GM12878 (cell line): ENCODE data around the gene FAM110A. TPM values are rescaled to one million over a fixed set of nuclear protein-coding genes. Genes with fewer than 3 reads are reported as not detected.

Source experiments
- ATAC-seq: fragments of 200-7000 bp; cut with Tn5 transposase; 3 replicates; pipeline ENCODE4 v1.9.1; 2020; ENCODE audit warnings: mild to moderate bottlenecking, moderate library complexity
- BruUV-seq: library from RNA; stranded (reverse); fragments of 400-500 nt; replicated peaks from 2 replicates; lab custom pipeline; 2021; lab: Mats Ljungman, UMichigan
- CTCF ChIA-PET: fragments of 300-600 bp; sonication (Branson Sonifier 250); formaldehyde crosslinking; extraction: SDS; loops from one replicate; lab custom pipeline; 2021; ENCODE audit warnings: inconsistent platforms; lab: Yijun Ruan, JAX
- POLR2A ChIA-PET: fragments of 350-600 bp; formaldehyde crosslinking; extraction: SDS; loops from one replicate; lab custom pipeline; 2021; ENCODE audit warnings: inconsistent platforms; lab: Charles Lee
- RAD21 ChIA-PET: fragments of 300-600 bp; sonication (Branson Sonifier 250); formaldehyde crosslinking; loops from one replicate; lab custom pipeline; 2023; ENCODE audit warnings: antibody characterized with exemption; ENCODE audit not compliant: unreplicated experiment; lab: Charles Lee
- SMC1A ChIA-PET: fragments of 300-600 bp; sonication (Branson Sonifier 250); formaldehyde crosslinking; loops from one replicate; lab custom pipeline; 2023; ENCODE audit not compliant: unreplicated experiment, uncharacterized antibody; lab: Charles Lee
- DNase-seq: peaks from one replicate; pipeline ENCODE4 v3.0.0-alpha.2; 2011; ENCODE audit warnings: low read depth, low spot score
- FAIRE-seq: peaks from 3 replicates; lab custom pipeline; 2011; peaks lifted over from hg19 to GRCh38; lab: Jason Lieb, UNC
- H2AFZ ChIP-seq: 2 replicates; pipeline ENCODE4 v1.6.0; 2011; ENCODE audit warnings: low read depth, low read length, control low read depth; ENCODE audit not compliant: control insufficient read depth
- H3K27ac ChIP-seq: 2 replicates; pipeline ENCODE4 v1.5.1; 2011; ENCODE audit warnings: control low read depth; ENCODE audit not compliant: control insufficient read depth, insufficient read depth
- H3K27me3 ChIP-seq, 2 experiments: replicated peaks in 1 of 2; 2 replicates each; pipeline versions ENCODE4 v1.6.0 to v1.6.1; 2011; ENCODE audit warnings: low read length in 1 of 2; ENCODE audit not compliant: control insufficient read depth in 2 of 2, insufficient read depth in 2 of 2
- H3K36me3 ChIP-seq, 2 experiments: 2 replicates each; pipeline ENCODE4 v1.5.1; 2011; ENCODE audit warnings: low read length in 1 of 2; ENCODE audit not compliant: control insufficient read depth in 2 of 2, insufficient read depth in 2 of 2
- H3K4me1 ChIP-seq: 2 replicates; pipeline ENCODE4 v1.6.1; 2011; ENCODE audit warnings: mild to moderate bottlenecking, low read length, moderate library complexity, mixed read lengths; ENCODE audit not compliant: control insufficient read depth, insufficient read depth
- H3K4me2 ChIP-seq: 2 replicates; pipeline ENCODE4 v1.6.0; 2011; ENCODE audit warnings: control low read depth; ENCODE audit not compliant: control insufficient read depth, insufficient read depth
- H3K4me3 ChIP-seq: fragments of 200-600 bp; sonication (generic); 2 replicates; pipeline ENCODE4 v1.5.1; 2016
- H3K79me2 ChIP-seq: 2 replicates; pipeline ENCODE4 v1.6.0; 2011; ENCODE audit warnings: low read length; ENCODE audit not compliant: control insufficient read depth, insufficient read depth
- H3K9ac ChIP-seq: 2 replicates; pipeline ENCODE4 v1.8.0; 2011; ENCODE audit warnings: low read length, control low read depth, mixed read lengths; ENCODE audit not compliant: control insufficient read depth, insufficient read depth
- H3K9me3 ChIP-seq: replicated peaks from 3 replicates; pipeline ENCODE4 v1.5.1; 2011; ENCODE audit warnings: mild to moderate bottlenecking, low read length; ENCODE audit not compliant: control insufficient read depth, insufficient read depth
- H4K20me1 ChIP-seq: 2 replicates; pipeline ENCODE4 v1.6.0; 2011; ENCODE audit not compliant: control insufficient read depth, insufficient read depth
- CEBPB ChIP-seq, 2 experiments: fragments of 150-350 bp in 1 of 2; IDR thresholded peaks; 2 replicates each; pipeline ENCODE4 v1.6.1; 2012 to 2014; ENCODE audit warnings: low read depth in 2 of 2, low read length in 2 of 2, borderline replicate concordance in 1 of 2, inconsistent platforms in 1 of 2
- RB1 ChIP-seq: fragments of 450-650 bp; formaldehyde crosslinking; IDR thresholded peaks from 2 replicates; pipeline ENCODE4 v1.6.1; 2017; ENCODE audit warnings: mild to moderate bottlenecking, borderline replicate concordance
- SMAD5 ChIP-seq: IDR thresholded peaks from 2 replicates; pipeline ENCODE4 v1.6.1; 2016; ENCODE audit warnings: antibody characterized with exemption, low read depth
- SUPT20H ChIP-seq: IDR thresholded peaks from 2 replicates; pipeline ENCODE4 v1.6.1; 2011; ENCODE audit warnings: low read depth, mild to moderate bottlenecking, low read length, moderate library complexity, borderline replicate concordance; ENCODE audit not compliant: control insufficient read depth
- TCF12 ChIP-seq: IDR thresholded peaks from 2 replicates; pipeline ENCODE4 v1.6.1; 2011; ENCODE audit warnings: low read depth, mild to moderate bottlenecking, low read length
- ZNF24 ChIP-seq: fragments of 450-650 bp; IDR thresholded peaks from 2 replicates; pipeline ENCODE4 v1.6.1; 2017; ENCODE audit warnings: antibody characterized with exemption, mild to moderate bottlenecking
- WGBS: methylation state at CpG from one replicate; pipeline ENCODE4 v1.1.6; 2016; ENCODE audit warnings: low lambda C conversion rate; ENCODE audit not compliant: insufficient replicate concordance, insufficient coverage; ENCODE audit errors: missing lambda C conversion rate; 5-methylcytosine and 5-hydroxymethylcytosine counted together
- in situ Hi-C: fragments of 300-500 bp; cut with MboI; formaldehyde crosslinking; loops from 9 replicates; pipeline ENCODE4 v1.14.3; 2018; ENCODE audit warnings: mixed read lengths
- intact Hi-C: fragments of 100-400 bp; cut with micrococcal nuclease; formaldehyde crosslinking; loops from one replicate; pipeline ENCODE4 v1.14.2; 2022; ENCODE audit not compliant: unreplicated experiment
- polyA plus RNA-seq, 11 experiments: library from polyadenylated mRNA; depleted of rRNA in 4 of 11; unstranded in 6 of 11; stranded (reverse) in 5 of 11; fragments of >200 nt; fragmentation: Nextera tagmentation in 4 of 11; fragmentation: Illumina TruSeq in 1 of 11; extraction: Ambion mirVana in 4 of 11; extraction: Trizol in 1 of 11; gene quantifications; 1 replicate in 1 of 11; 2 replicates in 10 of 11; pipeline versions ENCODE4 v1.2.1 to v1.2.3, GENCODE V29; 2011 to 2016; ENCODE audit warnings: inconsistent platforms in 2 of 11, missing spikeins in 2 of 11, low read depth in 1 of 11
- total RNA-seq, 4 experiments: library from RNA; depleted of rRNA in 3 of 4; stranded (reverse); fragments of >200 nt in 3 of 4; fragmentation: Illumina TruSeq in 1 of 4; extraction: Trizol in 1 of 4; gene quantifications; 2 replicates each; pipeline versions ENCODE4 v1.2.1 to v1.2.3, GENCODE V29; 2013 to 2021
- TF ChIP-seq, protein P1 (sequence below): IDR thresholded peaks from 2 replicates; pipeline ENCODE4 v1.6.1; 2011; ENCODE audit warnings: low read depth, mild to moderate bottlenecking, low read length, moderate library complexity, borderline replicate concordance; ENCODE audit errors: extremely low read depth
- TF ChIP-seq, protein P2 (sequence below): IDR thresholded peaks from 2 replicates; pipeline ENCODE4 v1.6.1; 2011; ENCODE audit warnings: borderline replicate concordance, low read depth, mild to moderate bottlenecking, moderate library complexity, mixed read lengths, low read length; ENCODE audit not compliant: insufficient read depth; ENCODE audit errors: extremely low read length
- TF ChIP-seq, protein P3 (sequence below): fragments of 450-650 bp; IDR thresholded peaks from 2 replicates; pipeline ENCODE4 v1.6.1; 2017; ENCODE audit warnings: mild to moderate bottlenecking, moderate library complexity

Gene FAM110A
- total and polyA plus RNA-seq, 10 of the 15 experiments (the other 5 are each of a cell fraction or from before 2014, with no cell fraction given): 1.1 to 14.8 (median 7.4) TPM

DNA sequence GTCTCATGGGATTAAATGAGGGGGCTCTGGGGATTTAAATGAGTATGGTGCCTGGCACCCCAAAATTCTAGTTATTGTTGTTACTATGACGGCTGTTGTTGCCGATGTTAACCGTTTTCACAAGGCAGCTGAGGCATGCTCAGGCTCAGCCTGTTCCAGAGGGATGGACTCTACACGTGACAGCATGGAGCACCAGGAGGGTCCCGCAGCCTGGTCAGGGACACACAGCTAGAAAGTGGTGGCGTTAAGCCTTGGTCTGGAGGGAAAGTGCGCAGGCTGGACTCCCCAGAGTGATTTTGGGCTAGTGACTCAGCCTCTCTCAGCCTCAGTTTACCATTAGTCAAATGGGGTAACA, 7.0 kb downstream of the FAM110A start:
- CTCF ChIA-PET: no interaction called here
- Histone ChIP-seq H2AFZ (no peak overlapping the region), H3K79me2 (peaks cover 6% of the 10 kb centered on the region), H3K27ac (no peak overlapping the region), H3K4me3 (no peak overlapping the region), H4K20me1 (no peaks in the 10 kb centered on the region), H3K4me1 (peaks cover 22% of the 10 kb centered on the region), H3K4me2 (peak overlapping the region; percentile 94; the same call in 1 of the 2 replicates), H3K27me3 (no peaks in the 10 kb centered on the region), H3K9me3 (no peaks in the 10 kb centered on the region; the same call in 2 of the 3 replicates), H3K36me3 (peaks cover 0 to 3% of the 10 kb centered on the region in 2 experiments; a peak in 2 of 4 replicates), H3K9ac (no peak overlapping the region)
- no peak for DNase-seq
- no peak for ATAC-seq
- no peak for FAIRE-seq
- SMC1A ChIA-PET: no interaction called here
- intact Hi-C loops (no loop called here), in situ Hi-C loops (no loop called here)
- RAD21 ChIA-PET: no interaction called here
- POLR2A ChIA-PET: no interaction called here
- BruUV-seq: no TSS peak
- no peak for TF ChIP-seq ZNF24
- no peak for TF ChIP-seq SMAD5
- TF ChIP-seq TCF12: no peak
- no peak for TF ChIP-seq SUPT20H
- 96% methylated on average over 7 of the region's 7 CpGs for WGBS

DNA sequence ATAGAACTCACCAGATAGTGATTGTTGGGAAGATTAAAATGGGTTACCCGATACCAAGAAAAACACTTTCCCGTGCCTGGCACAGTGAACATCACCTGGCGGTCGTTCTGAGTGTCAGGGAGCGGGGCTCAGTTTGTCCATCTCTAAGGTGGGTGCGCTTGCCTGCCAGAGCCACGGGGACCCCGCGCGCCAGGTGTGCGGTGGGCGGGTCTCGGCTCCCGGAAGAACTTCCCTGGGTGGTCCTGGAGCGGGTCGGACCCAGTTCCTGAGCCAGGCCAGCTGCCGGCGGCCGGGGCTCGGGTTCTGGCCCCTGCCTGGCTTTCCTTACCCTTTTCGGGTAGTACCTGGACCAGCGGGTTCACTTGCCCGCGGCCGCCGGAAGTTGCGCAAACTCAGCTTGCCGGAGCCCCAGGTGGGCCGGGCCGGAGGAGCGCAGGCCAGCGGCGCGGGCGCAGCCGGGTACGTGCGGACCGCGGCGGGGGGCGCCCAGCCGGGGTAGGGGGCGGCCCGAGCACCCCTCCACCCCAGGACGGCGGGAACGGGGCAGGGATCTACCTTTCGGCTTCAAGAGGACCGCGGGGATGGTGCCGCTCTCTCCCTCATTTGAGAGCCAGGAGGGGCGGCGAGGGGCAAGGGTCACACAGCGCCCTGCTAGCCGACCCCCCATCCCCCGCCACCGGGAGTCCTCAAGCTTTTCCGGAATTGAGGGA, 7.5 kb downstream of the FAM110A start:
- BruUV-seq: no TSS peak
- intact Hi-C loops: no loop called here
- Histone ChIP-seq H3K79me2 (peaks cover 6% of the 10 kb centered on the region), H3K4me1 (peaks cover 23% of the 10 kb centered on the region), H3K4me2 (peak overlapping the region; percentile 94), H3K27ac (no peak overlapping the region), H3K4me3 (peak overlapping the region; percentile 61), H2AFZ (peak overlapping the region; percentile 58), H3K27me3 (no peaks in the 10 kb centered on the region), H3K36me3 (peaks cover 0 to 5% of the 10 kb centered on the region in 2 experiments; a peak in 2 of 4 replicates), H4K20me1 (no peaks in the 10 kb centered on the region), H3K9ac (no peak overlapping the region), H3K9me3 (no peaks in the 10 kb centered on the region; the same call in 2 of the 3 replicates)
- WGBS: 70% methylated on average over 32 of the region's 59 CpGs
- in situ Hi-C loops: no loop called here
- ChIA-PET SMC1A (no interaction called here), CTCF (no interaction called here), POLR2A (no interaction called here), RAD21 (no interaction called here)
- TF ChIP-seq RB1: no peak
- TF ChIP-seq, protein P1, sequence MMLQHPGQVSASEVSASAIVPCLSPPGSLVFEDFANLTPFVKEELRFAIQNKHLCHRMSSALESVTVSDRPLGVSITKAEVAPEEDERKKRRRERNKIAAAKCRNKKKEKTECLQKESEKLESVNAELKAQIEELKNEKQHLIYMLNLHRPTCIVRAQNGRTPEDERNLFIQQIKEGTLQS: no peak
- TF ChIP-seq, protein P2, sequence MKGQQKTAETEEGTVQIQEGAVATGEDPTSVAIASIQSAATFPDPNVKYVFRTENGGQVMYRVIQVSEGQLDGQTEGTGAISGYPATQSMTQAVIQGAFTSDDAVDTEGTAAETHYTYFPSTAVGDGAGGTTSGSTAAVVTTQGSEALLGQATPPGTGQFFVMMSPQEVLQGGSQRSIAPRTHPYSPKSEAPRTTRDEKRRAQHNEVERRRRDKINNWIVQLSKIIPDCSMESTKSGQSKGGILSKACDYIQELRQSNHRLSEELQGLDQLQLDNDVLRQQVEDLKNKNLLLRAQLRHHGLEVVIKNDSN: no peak
- TF ChIP-seq, protein P3, sequence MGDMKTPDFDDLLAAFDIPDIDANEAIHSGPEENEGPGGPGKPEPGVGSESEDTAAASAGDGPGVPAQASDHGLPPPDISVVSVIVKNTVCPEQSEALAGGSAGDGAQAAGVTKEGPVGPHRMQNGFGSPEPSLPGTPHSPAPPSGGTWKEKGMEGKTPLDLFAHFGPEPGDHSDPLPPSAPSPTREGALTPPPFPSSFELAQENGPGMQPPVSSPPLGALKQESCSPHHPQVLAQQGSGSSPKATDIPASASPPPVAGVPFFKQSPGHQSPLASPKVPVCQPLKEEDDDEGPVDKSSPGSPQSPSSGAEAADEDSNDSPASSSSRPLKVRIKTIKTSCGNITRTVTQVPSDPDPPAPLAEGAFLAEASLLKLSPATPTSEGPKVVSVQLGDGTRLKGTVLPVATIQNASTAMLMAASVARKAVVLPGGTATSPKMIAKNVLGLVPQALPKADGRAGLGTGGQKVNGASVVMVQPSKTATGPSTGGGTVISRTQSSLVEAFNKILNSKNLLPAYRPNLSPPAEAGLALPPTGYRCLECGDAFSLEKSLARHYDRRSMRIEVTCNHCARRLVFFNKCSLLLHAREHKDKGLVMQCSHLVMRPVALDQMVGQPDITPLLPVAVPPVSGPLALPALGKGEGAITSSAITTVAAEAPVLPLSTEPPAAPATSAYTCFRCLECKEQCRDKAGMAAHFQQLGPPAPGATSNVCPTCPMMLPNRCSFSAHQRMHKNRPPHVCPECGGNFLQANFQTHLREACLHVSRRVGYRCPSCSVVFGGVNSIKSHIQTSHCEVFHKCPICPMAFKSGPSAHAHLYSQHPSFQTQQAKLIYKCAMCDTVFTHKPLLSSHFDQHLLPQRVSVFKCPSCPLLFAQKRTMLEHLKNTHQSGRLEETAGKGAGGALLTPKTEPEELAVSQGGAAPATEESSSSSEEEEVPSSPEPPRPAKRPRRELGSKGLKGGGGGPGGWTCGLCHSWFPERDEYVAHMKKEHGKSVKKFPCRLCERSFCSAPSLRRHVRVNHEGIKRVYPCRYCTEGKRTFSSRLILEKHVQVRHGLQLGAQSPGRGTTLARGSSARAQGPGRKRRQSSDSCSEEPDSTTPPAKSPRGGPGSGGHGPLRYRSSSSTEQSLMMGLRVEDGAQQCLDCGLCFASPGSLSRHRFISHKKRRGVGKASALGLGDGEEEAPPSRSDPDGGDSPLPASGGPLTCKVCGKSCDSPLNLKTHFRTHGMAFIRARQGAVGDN: no peak
- TF ChIP-seq CEBPB (IDR thresholded peaks at IDR 0.05; ENCODE audit: borderline replicate concordance in 1 of 2, low read depth in 2 of 2, low read length in 2 of 2): peak in 1 of 2 experiments; percentile 75; a peak in 1 of 4 replicates
- FAIRE-seq (no peak), ATAC-seq (no peak), DNase-seq (no peak)
